GM19395 (cell line): ENCODE data around the gene JPH3.
A peak's percentile ranks its signal among the peaks of the same experiment; 100 is the strongest.

Experiments used
- ATAC-seq: cut with Tn5 transposase; IDR thresholded peaks from one replicate; pipeline ENCODE4 v1.9.1; 2021; ENCODE audit warnings: mild to moderate bottlenecking, moderate library complexity; ENCODE audit not compliant: unreplicated experiment

JPH3 gene

DNA sequence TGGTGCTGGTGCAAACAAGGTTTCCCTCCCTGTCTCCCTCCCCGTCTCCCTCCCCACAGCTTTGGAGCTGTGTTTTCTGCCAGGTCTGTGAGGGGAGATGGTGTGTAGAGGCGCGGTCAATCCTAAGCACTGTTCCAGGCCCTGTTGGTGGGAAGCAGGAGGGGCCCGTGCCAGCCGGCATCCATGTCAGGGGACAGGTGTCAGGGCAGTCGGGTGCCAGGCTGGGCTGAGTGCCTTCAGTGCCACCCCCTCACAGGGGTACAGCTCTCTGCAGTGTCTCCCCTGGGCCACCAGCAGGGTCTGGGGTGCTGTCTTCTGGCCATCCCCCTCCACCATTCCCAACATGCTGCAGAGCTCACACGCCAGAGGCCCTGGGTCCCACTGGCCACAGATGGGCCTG is 89.9 kb downstream of the JPH3 start:
- no peak for ATAC-seq

DNA sequence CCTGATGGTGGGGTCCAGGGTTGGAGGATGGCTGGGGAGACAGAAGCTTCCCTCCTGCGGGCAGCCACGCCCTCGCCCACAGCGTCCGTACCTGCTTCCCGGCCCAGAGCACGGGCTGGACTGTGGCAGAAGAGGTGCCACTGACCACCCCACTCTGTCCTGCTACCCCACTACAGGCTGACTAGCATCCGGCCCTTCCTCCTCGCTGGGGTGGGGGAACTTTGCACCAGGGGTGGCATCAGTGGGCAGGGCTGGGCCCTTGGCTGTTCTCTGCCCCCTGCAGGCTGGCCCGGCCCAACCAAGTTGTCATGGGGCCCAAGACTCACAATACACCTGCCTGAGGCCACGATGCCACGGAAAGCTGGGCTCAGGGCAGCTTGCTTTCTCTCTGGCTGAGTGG is 90.4 kb downstream of the JPH3 start:
- no peak for ATAC-seq

- no peak for ATAC-seq
These were observed 91.5 kb downstream of the JPH3 start for GRCh38 chr16:87693827-87694226.

DNA sequence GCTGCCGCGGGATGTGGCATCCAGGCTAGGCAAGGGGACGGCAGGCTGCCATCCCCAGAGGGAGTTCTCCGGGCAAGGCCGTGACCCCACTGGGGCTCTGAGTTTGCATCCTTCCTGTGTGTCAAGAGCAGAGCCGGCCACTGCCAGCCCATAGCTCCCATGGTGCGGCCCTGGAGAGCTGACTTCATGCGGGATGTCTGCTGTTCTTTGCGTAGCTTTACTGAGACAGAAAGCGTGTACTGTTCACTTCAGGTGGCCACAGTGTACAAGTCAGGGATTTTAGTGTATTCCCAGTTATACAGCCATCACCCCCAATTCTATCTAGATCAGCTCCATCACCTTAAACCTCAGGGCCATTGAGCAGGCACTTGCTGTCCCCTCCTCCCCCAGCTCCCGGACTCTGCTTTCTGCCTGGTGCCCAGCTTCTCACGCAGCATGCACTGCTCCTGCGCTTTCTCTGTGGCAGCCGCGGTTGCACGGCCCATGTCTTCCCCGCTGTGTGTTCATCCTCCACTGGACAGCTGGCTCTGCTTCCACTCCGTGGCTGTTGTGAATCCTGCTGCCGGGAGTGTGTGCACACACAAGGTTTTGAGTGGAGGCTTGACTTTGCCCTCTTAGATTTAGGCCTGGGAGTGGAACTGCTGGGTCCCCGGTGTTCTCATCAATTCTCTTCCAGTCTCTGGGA is 92.3 kb downstream of the JPH3 start:
- no peak for ATAC-seq

- ATAC-seq: no peak
These were observed 93.2 kb downstream of the JPH3 start for GRCh38 chr16:87695534-87695933.

GRCh38 chr16:87696726-87697125 is 94.4 kb downstream of the JPH3 start:
- no peak for ATAC-seq

DNA sequence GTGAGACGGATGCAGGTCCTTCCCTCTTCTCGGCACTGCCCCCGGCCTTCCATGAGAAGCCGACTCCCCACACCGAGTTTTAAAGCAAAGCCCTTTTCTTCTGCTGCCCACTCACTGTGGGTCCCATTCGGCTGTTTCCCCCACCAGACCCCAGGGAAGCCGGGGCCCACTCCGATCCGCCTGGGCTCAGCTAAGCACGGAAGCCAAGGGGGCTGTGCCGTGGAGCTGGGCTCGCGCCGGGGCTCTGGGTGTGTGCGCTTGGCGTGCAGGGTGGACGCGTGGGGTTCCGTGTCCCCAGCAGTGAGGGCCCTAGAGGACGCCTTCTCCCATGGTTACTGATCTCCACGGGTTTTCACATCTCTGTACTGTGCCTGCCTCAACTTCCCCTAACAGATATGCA is 94.9 kb downstream of the JPH3 start:
- no peak for ATAC-seq

GRCh38 chr16:87697792-87698191 is 95.5 kb downstream of the JPH3 start:
- no peak for ATAC-seq

- peak; percentile 58 for ATAC-seq
These were observed 95.9 kb downstream of the JPH3 start for GRCh38 chr16:87698241-87698640.

- ATAC-seq: no peak
These were observed 96.4 kb downstream of the JPH3 start for GRCh38 chr16:87698676-87699199.

DNA sequence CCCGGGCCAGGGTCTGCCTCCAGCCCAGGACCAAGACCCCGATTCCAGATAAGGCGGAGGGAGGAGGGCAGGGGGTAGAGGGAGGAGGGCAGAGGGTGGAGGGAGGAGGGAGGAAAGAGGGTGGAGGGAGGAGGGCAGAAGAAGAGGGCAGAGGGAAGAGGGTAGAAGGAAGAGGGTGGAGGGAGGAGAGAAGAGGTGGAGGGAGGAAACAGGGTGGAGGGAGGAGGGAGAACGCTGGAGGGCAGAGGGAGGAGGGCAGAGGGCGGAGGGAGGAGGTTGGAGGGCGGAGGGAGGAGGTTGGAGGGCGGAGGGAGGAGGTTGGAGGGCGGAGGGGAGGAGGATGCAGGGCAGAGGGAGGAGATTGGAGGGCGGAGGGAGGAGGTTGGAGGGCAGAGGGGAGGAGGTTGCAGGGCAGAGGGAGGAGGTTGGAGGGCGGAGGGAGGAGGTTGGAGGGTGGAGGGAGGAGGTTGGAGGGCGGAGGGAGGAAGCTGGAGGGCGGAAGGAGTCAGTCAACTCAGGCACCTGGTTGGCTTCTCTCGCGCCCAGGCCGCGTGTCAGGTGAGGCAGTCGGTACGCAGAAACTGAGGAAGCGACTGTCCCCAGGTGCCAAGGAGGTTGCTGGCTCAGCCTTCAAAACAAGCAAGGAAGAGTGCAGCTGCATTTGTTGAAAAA is 98.2 kb downstream of the JPH3 start:
- no peak for ATAC-seq

GRCh38 chr16:87701078-87701460 is 98.8 kb downstream of the JPH3 start:
- ATAC-seq: no peak

DNA sequence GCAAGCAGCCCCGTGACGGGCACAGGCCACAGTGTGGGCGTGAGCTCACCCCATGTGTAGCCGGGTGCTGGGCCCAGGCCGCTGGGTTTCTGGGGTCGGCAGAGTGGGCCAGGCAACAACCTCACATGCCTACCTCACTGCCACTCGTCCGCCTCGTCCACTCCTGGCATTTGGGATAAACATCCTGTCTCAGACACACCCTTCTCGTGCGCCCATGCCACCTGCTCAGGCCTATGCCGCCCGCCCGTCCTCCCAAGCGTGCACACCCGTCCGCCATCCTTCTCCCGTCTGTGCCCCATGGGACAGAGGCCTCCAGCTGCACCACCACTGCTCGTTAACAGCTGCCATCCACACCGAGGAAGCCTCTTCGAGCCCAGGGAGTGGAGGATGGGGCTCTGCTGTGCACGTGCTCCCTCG is 99.2 kb downstream of the JPH3 start:
- no peak for ATAC-seq

GRCh38 chr16:87702325-87702811 is 100.1 kb downstream of the JPH3 start:
- peak; percentile 56 for ATAC-seq

GRCh38 chr16:87703071-87703470 is 100.8 kb downstream of the JPH3 start:
- no peak for ATAC-seq

DNA sequence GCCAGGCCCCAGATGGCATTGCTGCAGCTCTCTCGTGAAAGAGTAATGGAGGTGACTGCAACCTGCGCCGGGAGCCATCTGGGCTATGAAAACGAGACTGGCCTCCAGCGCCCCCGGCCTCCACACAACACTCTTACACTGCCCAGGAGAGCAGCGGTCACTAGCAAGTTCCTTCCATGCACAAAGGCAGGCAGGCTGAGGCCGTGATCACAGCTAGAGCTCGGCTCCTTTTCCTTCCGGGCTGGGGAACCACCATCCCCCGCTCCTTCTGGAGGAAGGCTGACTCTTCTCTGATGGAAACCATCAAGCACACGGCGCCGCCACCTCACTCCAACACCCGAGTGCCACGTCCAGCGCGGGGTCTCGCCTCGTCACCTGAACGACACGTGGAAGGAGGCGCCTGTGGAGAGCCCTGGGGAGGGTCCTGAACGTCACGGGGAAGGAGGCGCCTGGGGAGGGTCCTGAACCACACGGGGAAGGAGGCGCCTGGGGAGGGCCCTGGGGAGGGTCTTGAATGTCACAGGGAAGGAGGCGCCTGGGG is 101.6 kb downstream of the JPH3 start:
- ATAC-seq: no peak

GRCh38 chr16:87704754-87705353 is 102.5 kb downstream of the JPH3 start:
- no peak for ATAC-seq

- ATAC-seq: no peak
These were observed 103.5 kb downstream of the JPH3 start for GRCh38 chr16:87705771-87706277.

GRCh38 chr16:87706278-87707000 is 104.1 kb downstream of the JPH3 start:
- no peak for ATAC-seq

- ATAC-seq: no peak
These were observed 104.8 kb downstream of the JPH3 start for GRCh38 chr16:87707097-87707496.
